GM23248 (cell line): ENCODE data around the gene DFFB. TPM values are rescaled to one million over a fixed set of nuclear protein-coding genes. Genes with fewer than 3 reads are reported as not detected.

Experiments
- DNase-seq: peaks from one replicate; pipeline ENCODE4 v3.0.0-alpha.2; 2015
- H2AFZ ChIP-seq: fragments of 200-600 bp; sonication (generic); 2 replicates; pipeline ENCODE4 v1.6.1; 2016; ENCODE audit warnings: antibody characterized with exemption
- H3F3A ChIP-seq: fragments of 200-600 bp; sonication (generic); 2 replicates; pipeline ENCODE4 v1.6.1; 2016; ENCODE audit warnings: mild to moderate bottlenecking, antibody characterized with exemption, mixed run types; ENCODE audit not compliant: insufficient read depth
- H3K27ac ChIP-seq: fragments of 200-600 bp; sonication (generic); 2 replicates; pipeline ENCODE4 v1.5.1; 2016; ENCODE audit warnings: mild to moderate bottlenecking
- H3K27me3 ChIP-seq: fragments of 200-600 bp; sonication (generic); replicated peaks from 2 replicates; pipeline ENCODE4 v1.6.1; 2016; ENCODE audit warnings: mild to moderate bottlenecking; ENCODE audit not compliant: insufficient read depth
- H3K36me3 ChIP-seq: fragments of 200-600 bp; sonication (generic); 2 replicates; pipeline ENCODE4 v1.6.1; 2016; ENCODE audit warnings: low read depth, mild to moderate bottlenecking
- H3K4me1 ChIP-seq: fragments of 200-600 bp; sonication (generic); 2 replicates; pipeline ENCODE4 v1.6.1; 2016; ENCODE audit warnings: mild to moderate bottlenecking; ENCODE audit not compliant: insufficient read depth
- H3K4me2 ChIP-seq: fragments of 200-600 bp; sonication (generic); one replicate; pipeline ENCODE4 v1.6.1; 2016; ENCODE audit warnings: mild to moderate bottlenecking; ENCODE audit not compliant: unreplicated experiment
- H3K4me3 ChIP-seq: fragments of 200-600 bp; sonication (generic); 2 replicates; pipeline ENCODE4 v1.5.1; 2016; ENCODE audit warnings: mild to moderate bottlenecking
- H3K79me2 ChIP-seq: fragments of 200-600 bp; sonication (generic); 2 replicates; pipeline ENCODE4 v1.6.1; 2016; ENCODE audit warnings: mild to moderate bottlenecking; ENCODE audit not compliant: insufficient read depth
- H3K9ac ChIP-seq: fragments of 200-600 bp; sonication (generic); 2 replicates; pipeline ENCODE4 v1.6.1; 2016; ENCODE audit warnings: mild to moderate bottlenecking
- H3K9me2 ChIP-seq: fragments of 200-600 bp; sonication (generic); 2 replicates; pipeline ENCODE4 v1.6.1; 2016; ENCODE audit warnings: mixed run types, mild to moderate bottlenecking, moderate library complexity; ENCODE audit not compliant: insufficient read depth
- H3K9me3 ChIP-seq: fragments of 200-600 bp; sonication (generic); one replicate; pipeline ENCODE4 v1.6.1; 2017; ENCODE audit warnings: low read depth
- H4K20me1 ChIP-seq: fragments of 200-600 bp; sonication (generic); 2 replicates; pipeline ENCODE4 v1.6.0; 2016; ENCODE audit not compliant: insufficient read depth
- EZH2 ChIP-seq: fragments of 200-600 bp; sonication (generic); IDR thresholded peaks from 2 replicates; pipeline ENCODE4 v1.6.1; 2018; ENCODE audit warnings: antibody characterized with exemption, mild to moderate bottlenecking; ENCODE audit not compliant: insufficient read depth, poor library complexity, severe bottlenecking
- EZH2phosphoT487 ChIP-seq: fragments of 200-600 bp; sonication (generic); IDR thresholded peaks from 2 replicates; pipeline ENCODE4 v1.6.1; 2018; ENCODE audit warnings: antibody characterized with exemption, moderate library complexity, mild to moderate bottlenecking, low read depth; ENCODE audit not compliant: insufficient read depth
- WGBS, 2 experiments: methylation state at CpG; one replicate each; pipeline ENCODE4 v1.1.6; 2015 to 2017; ENCODE audit warnings: low lambda C conversion rate in 2 of 2, low coverage in 1 of 2; ENCODE audit errors: missing lambda C conversion rate in 2 of 2; 5-methylcytosine and 5-hydroxymethylcytosine counted together
- in situ Hi-C: fragments of 300-500 bp; cut with MboI; formaldehyde crosslinking; loops from 2 replicates; pipeline ENCODE4 v1.15.0; 2020
- polyA plus RNA-seq: library from polyadenylated mRNA; unstranded; fragments of >200 nt; fragmentation: Nextera tagmentation; extraction: Ambion mirVana; gene quantifications from 2 replicates; pipeline ENCODE4 v1.2.1, GENCODE V29; 2016
- total RNA-seq: library from RNA; depleted of rRNA; stranded (reverse); fragments of >200 nt; shearing (Covaris generic); gene quantifications from 2 replicates; pipeline ENCODE4 v1.2.3, GENCODE V29; 2014

The DFFB gene
- total and polyA plus RNA-seq, 2 experiments from 2014 or later, result 3.2 to 18.3 TPM

GRCh38 chr1:3836421-3836820 lies 20.9 kb upstream of the DFFB start:
- TF ChIP-seq EZH2phosphoT487, result no peak
- Histone ChIP-seq H3K4me1 (peaks cover 6% of the 10 kb centered on the region; the same call in 1 of the 2 replicates), H3K27ac (no peak overlapping the region), H3K9me2 (no peaks in the 10 kb centered on the region), H4K20me1 (no peaks in the 10 kb centered on the region), H3F3A (peaks cover 17% of the 10 kb centered on the region; the same call in 1 of the 2 replicates), H3K79me2 (no peaks in the 10 kb centered on the region), H3K4me3 (no peak overlapping the region), H3K9ac (no peak overlapping the region), H3K9me3 (no peaks in the 10 kb centered on the region), H3K36me3 (peaks cover 32% of the 10 kb centered on the region), H3K4me2 (no peak overlapping the region), H2AFZ (no peak overlapping the region), H3K27me3 (no peaks in the 10 kb centered on the region)
- in situ Hi-C loops, result no loop called here
- no peak for DNase-seq
- 92 to 97% methylated on average over 11 of the region's 11 CpGs for WGBS, 2 experiments

- no peaks in the 10 kb centered on the region for H3K79me2 ChIP-seq
- no peak overlapping the region for H3K4me2 ChIP-seq
- H2AFZ ChIP-seq, result no peak overlapping the region
- H3K9ac ChIP-seq, result no peak overlapping the region
- H3K36me3 ChIP-seq, result peaks cover 32% of the 10 kb centered on the region
- H3F3A ChIP-seq, result peaks cover 10% of the 10 kb centered on the region; the same call in 1 of the 2 replicates
- no peak overlapping the region for H3K4me3 ChIP-seq
- H3K27me3 ChIP-seq, result no peaks in the 10 kb centered on the region
- TF ChIP-seq EZH2, result no peak
- no peak for TF ChIP-seq EZH2phosphoT487
- WGBS, 2 experiments, result 93 to 96% methylated on average over 6 of the region's 6 CpGs
- no peak for DNase-seq
- H3K9me2 ChIP-seq, result no peaks in the 10 kb centered on the region
- no peak overlapping the region for H3K27ac ChIP-seq
- H3K4me1 ChIP-seq, result no peaks in the 10 kb centered on the region
- H3K9me3 ChIP-seq, result no peaks in the 10 kb centered on the region
- H4K20me1 ChIP-seq, result no peaks in the 10 kb centered on the region
- in situ Hi-C loops, result no loop called here
These were observed 20.1 kb upstream of the DFFB start for GRCh38 chr1:3837200-3837599.

- Histone ChIP-seq H3K27me3 (no peaks in the 10 kb centered on the region), H4K20me1 (no peaks in the 10 kb centered on the region), H3K27ac (no peak overlapping the region), H3K4me3 (no peak overlapping the region), H3K4me2 (no peak overlapping the region), H3K9me3 (no peaks in the 10 kb centered on the region), H3K36me3 (peaks cover 32% of the 10 kb centered on the region), H3K4me1 (no peaks in the 10 kb centered on the region), H3K9me2 (no peaks in the 10 kb centered on the region), H3F3A (0 out of 2 replicates have a peak, but pooled peaks cover 7% of the 10 kb centered on the region), H3K79me2 (no peaks in the 10 kb centered on the region), H3K9ac (no peak overlapping the region), H2AFZ (no peak overlapping the region)
- in situ Hi-C loops, result no loop called here
- no peak for TF ChIP-seq EZH2
- no peak for TF ChIP-seq EZH2phosphoT487
- DNase-seq, result no peak
- 94 to 100% methylated on average over 1 of the region's 1 CpG for WGBS, 2 experiments
These were observed 19.6 kb upstream of the DFFB start for GRCh38 chr1:3837685-3838084.

GRCh38 chr1:3838788-3839187 lies 18.5 kb upstream of the DFFB start:
- 95 to 96% methylated on average over 11 of the region's 11 CpGs for WGBS, 2 experiments
- H3K4me2 ChIP-seq, result no peak overlapping the region
- no peaks in the 10 kb centered on the region for H3K79me2 ChIP-seq
- no peaks in the 10 kb centered on the region for H3K27me3 ChIP-seq
- no peak overlapping the region for H2AFZ ChIP-seq
- H3K9ac ChIP-seq, result no peak overlapping the region
- H4K20me1 ChIP-seq, result no peaks in the 10 kb centered on the region
- no peak overlapping the region for H3K4me3 ChIP-seq
- H3K9me2 ChIP-seq, result no peaks in the 10 kb centered on the region
- no peaks in the 10 kb centered on the region for H3K9me3 ChIP-seq
- TF ChIP-seq EZH2 (no peak), EZH2phosphoT487 (no peak)
- peaks cover 25% of the 10 kb centered on the region for H3K36me3 ChIP-seq
- H3K27ac ChIP-seq, result no peak overlapping the region
- no peak for DNase-seq
- H3K4me1 ChIP-seq, result no peaks in the 10 kb centered on the region
- H3F3A ChIP-seq, result 0 out of 2 replicates have a peak, but pooled peaks cover under 1% of the 10 kb centered on the region
- in situ Hi-C loops, result no loop called here

- 96 to 99% methylated on average over 7 of the region's 7 CpGs for WGBS, 2 experiments
- DNase-seq, result no peak
- H3K9me2 ChIP-seq, result no peaks in the 10 kb centered on the region
- in situ Hi-C loops, result no loop called here
- H4K20me1 ChIP-seq, result no peaks in the 10 kb centered on the region
- no peak overlapping the region for H3K4me3 ChIP-seq
- no peaks in the 10 kb centered on the region for H3K79me2 ChIP-seq
- no peaks in the 10 kb centered on the region for H3K4me1 ChIP-seq
- H3K4me2 ChIP-seq, result no peak overlapping the region
- TF ChIP-seq EZH2 (no peak), EZH2phosphoT487 (no peak)
- no peak overlapping the region for H3K27ac ChIP-seq
- H2AFZ ChIP-seq, result no peak overlapping the region
- H3F3A ChIP-seq, result no peaks in the 10 kb centered on the region
- H3K9ac ChIP-seq, result no peak overlapping the region
- no peaks in the 10 kb centered on the region for H3K27me3 ChIP-seq
- H3K36me3 ChIP-seq, result peaks cover 23% of the 10 kb centered on the region
- H3K9me3 ChIP-seq, result no peaks in the 10 kb centered on the region
These were observed 15.8 kb upstream of the DFFB start for GRCh38 chr1:3841491-3841890.
